Endothelial cell of umbilical vein (primary cell): ENCODE data around the gene POLR2L. TPM values are rescaled to one million over a fixed set of nuclear protein-coding genes. Genes with fewer than 3 reads are reported as not detected.
A peak's percentile ranks its signal among the peaks of the same experiment; 100 is the strongest.

Source experiments
- BruUV-seq: library from RNA; stranded (reverse); fragments of 400-500 nt; replicated peaks from 2 replicates; lab custom pipeline; 2021; lab: Mats Ljungman, UMichigan
- CTCF ChIA-PET: fragments of 300-600, 350-600 bp; sonication (Branson Sonifier 250); formaldehyde crosslinking; loops from one replicate; lab custom pipeline; 2021; ENCODE audit warnings: antibody characterized with exemption, inconsistent platforms; lab: Charles Lee
- POLR2A ChIA-PET: fragments of 300-600, 350-600 bp; sonication (Branson Sonifier 250); formaldehyde crosslinking; loops from one replicate; lab custom pipeline; 2021; ENCODE audit warnings: antibody characterized with exemption, inconsistent platforms; lab: Charles Lee
- DNase-seq: peaks from one replicate; pipeline ENCODE4 v3.0.0-alpha.2; 2011; ENCODE audit warnings: low read depth, low spot score
- FAIRE-seq: peaks from 2 replicates; lab custom pipeline; 2011; peaks lifted over from hg19 to GRCh38; lab: Jason Lieb, UNC
- H2AFZ ChIP-seq: 2 replicates; pipeline ENCODE4 v1.6.0; 2012; ENCODE audit warnings: low read depth, low read length, control low read depth, inconsistent platforms
- H3K27ac ChIP-seq: 2 replicates; pipeline ENCODE4 v1.5.1; 2011; ENCODE audit warnings: low read depth, mild to moderate bottlenecking, control low read depth, low read length, moderate library complexity; ENCODE audit not compliant: insufficient read depth
- H3K27me3 ChIP-seq, 2 experiments: 2 replicates each; pipeline versions ENCODE4 v1.6.0 to v1.6.1; 2011; ENCODE audit warnings: low read length in 2 of 2, mixed read lengths in 1 of 2; ENCODE audit not compliant: control insufficient read depth in 2 of 2, insufficient read depth in 2 of 2
- H3K36me3 ChIP-seq, 2 experiments: 2 replicates in 1 of 2; 3 replicates in 1 of 2; pipeline ENCODE4 v1.5.1; 2011; ENCODE audit warnings: low read length in 2 of 2, mild to moderate bottlenecking in 1 of 2, moderate library complexity in 1 of 2; ENCODE audit not compliant: control insufficient read depth in 2 of 2, insufficient read depth in 2 of 2; ENCODE audit errors: extremely low read depth in 1 of 2
- H3K4me1 ChIP-seq: 3 replicates; pipeline ENCODE4 v1.5.1; 2011; ENCODE audit warnings: mild to moderate bottlenecking, low read length; ENCODE audit not compliant: control insufficient read depth, insufficient read depth; ENCODE audit errors: extremely low read depth
- H3K4me2 ChIP-seq: 2 replicates; pipeline ENCODE4 v1.6.1; 2011; ENCODE audit warnings: low read length, control low read depth, mixed read lengths; ENCODE audit not compliant: insufficient read depth
- H3K4me3 ChIP-seq, 3 experiments: fragments of 200-600 bp in 1 of 3; sonication (generic), shearing (Covaris generic) in 1 of 3; replicated peaks in 1 of 3; 2 replicates each; pipeline ENCODE4 v1.5.1; 2011 to 2016; ENCODE audit warnings: control low read depth in 3 of 3, low read length in 3 of 3, mild to moderate bottlenecking in 2 of 3, inconsistent platforms in 1 of 3, low read depth in 1 of 3, moderate library complexity in 1 of 3; ENCODE audit not compliant: insufficient read depth in 1 of 3
- H3K79me2 ChIP-seq: 2 replicates; pipeline ENCODE4 v1.6.0; 2012; ENCODE audit warnings: low read length, inconsistent platforms; ENCODE audit not compliant: control insufficient read depth, insufficient read depth
- H3K9ac ChIP-seq: replicated peaks from 2 replicates; pipeline ENCODE3; 2011; ENCODE audit warnings: low read length, control low read depth; ENCODE audit not compliant: insufficient read depth; ENCODE audit errors: extremely low read depth
- H3K9me1 ChIP-seq: replicated peaks from 3 replicates; pipeline ENCODE4 v1.6.0; 2011; ENCODE audit warnings: mild to moderate bottlenecking, low read length; ENCODE audit not compliant: control insufficient read depth, insufficient read depth; ENCODE audit errors: extremely low read depth
- H3K9me3 ChIP-seq: replicated peaks from 2 replicates; pipeline ENCODE4 v1.5.1; 2012; ENCODE audit warnings: low read length, inconsistent platforms; ENCODE audit not compliant: control insufficient read depth, insufficient read depth
- H4K20me1 ChIP-seq: replicated peaks from 2 replicates; pipeline ENCODE3; 2011; ENCODE audit warnings: mild to moderate bottlenecking, low read length; ENCODE audit not compliant: control insufficient read depth, insufficient read depth; ENCODE audit errors: extremely low read depth
- CTCF ChIP-seq, 2 donors: IDR thresholded peaks; 1 replicate in 1 of 2; 2 replicates in 1 of 2; pipeline ENCODE4 v1.5.1; 2011; ENCODE audit warnings: low read length in 2 of 2, mild to moderate bottlenecking in 2 of 2, moderate library complexity in 2 of 2, control low read depth in 1 of 2, inconsistent platforms in 1 of 2, low read depth in 1 of 2; ENCODE audit not compliant: insufficient read depth in 1 of 2; ENCODE audit errors: extremely low read depth in 1 of 2
- POLR2A ChIP-seq: IDR thresholded peaks from 2 replicates; pipeline ENCODE4 v1.6.1; 2012; ENCODE audit warnings: low read depth, mild to moderate bottlenecking, control low read depth, low read length
- POLR2AphosphoS5 ChIP-seq: IDR thresholded peaks from 2 replicates; pipeline ENCODE4 v1.6.1; 2012; ENCODE audit warnings: low read depth, mild to moderate bottlenecking, control low read depth, low read length, moderate library complexity; ENCODE audit not compliant: insufficient read depth
- dilution Hi-C: fragments of 300-500 bp; cut with MboI; formaldehyde crosslinking; loops from one replicate; pipeline ENCODE4 v1.15.0; 2019; ENCODE audit warnings: low sequenced_read_pairs; ENCODE audit not compliant: extremely low pct_ligation_motif_present
- intact Hi-C: fragments of 100-400 bp; cut with micrococcal nuclease; formaldehyde crosslinking; loops from one replicate; pipeline ENCODE4 v1.10.0; 2022
- polyA plus RNA-seq, 4 experiments: library from polyadenylated mRNA; depleted of rRNA in 3 of 4; stranded (reverse) in 3 of 4; unstranded in 1 of 4; fragments of >200 nt; gene quantifications; 2 replicates each; pipeline versions ENCODE4 v1.2.1 to v1.2.3, GENCODE V29; 2011 to 2012; ENCODE audit warnings: missing spikeins in 1 of 4
- total RNA-seq: library from RNA; stranded (reverse); gene quantifications from 2 replicates; pipeline ENCODE4 v1.2.3, GENCODE V29; 2021

Gene POLR2L
- total and polyA plus RNA-seq, 2 donors (not counting 3 experiments of a cell fraction or from before 2014, with no cell fraction given): 146 to 259 TPM

- H3K27me3 ChIP-seq: no peaks in the 10 kb centered on the region
- peaks cover 20% of the 10 kb centered on the region for H3K79me2 ChIP-seq
- peaks cover 29% of the 10 kb centered on the region for H3K4me1 ChIP-seq
- DNase-seq (no peak), FAIRE-seq (peak; percentile 50)
- H3K36me3 ChIP-seq: no peaks in the 10 kb centered on the region
- no peak overlapping the region for H3K27ac ChIP-seq
- no peak overlapping the region for H2AFZ ChIP-seq
- intact Hi-C loops: loop anchor here (5.0 kb wide), 1 partner anchor 131 kb away; no protein-coding TSS in a partner anchor
- H3K4me2 ChIP-seq: no peak overlapping the region
- CTCF ChIA-PET: interaction anchor here (1.2 to 3.3 kb wide), 4 partner anchors 10 to 205 kb away, joined by 3 to 46 read pairs (median 10); no protein-coding TSS in a partner anchor
- H3K9me3 ChIP-seq: no peaks in the 10 kb centered on the region
- H3K9me1 ChIP-seq: no peaks in the 10 kb centered on the region
- BruUV-seq: no TSS peak
- no peak overlapping the region for H3K9ac ChIP-seq
- no peak for TF ChIP-seq CTCF (IDR thresholded peaks at IDR 0.05; ENCODE audit: extremely low read depth in 1 of 2, insufficient read depth in 1 of 2, low read depth in 1 of 2, low read length in 2 of 2)
- H4K20me1 ChIP-seq: no peaks in the 10 kb centered on the region
- dilution Hi-C loops: no loop called here
- no peak overlapping the region for H3K4me3 ChIP-seq
- POLR2A ChIA-PET: no interaction called here
Measured at GRCh38 chr11:846496-847098, 4.3 kb upstream of the POLR2L start.

GRCh38 chr11:845872-846495, 3.7 kb upstream of the POLR2L start:
- Histone ChIP-seq H3K79me2 (peaks cover 26% of the 10 kb centered on the region), H3K27me3 (no peaks in the 10 kb centered on the region), H3K9me1 (no peaks in the 10 kb centered on the region), H3K4me3 (no peak overlapping the region), H2AFZ (no peak overlapping the region), H3K4me2 (no peak overlapping the region), H3K9ac (no peak overlapping the region), H4K20me1 (no peaks in the 10 kb centered on the region), H3K36me3 (peaks cover 0 to under 1% of the 10 kb centered on the region in 2 experiments), H3K27ac (peak overlapping the region; percentile 83), H3K4me1 (peaks cover 33% of the 10 kb centered on the region), H3K9me3 (no peaks in the 10 kb centered on the region)
- ChIA-PET POLR2A (no interaction called here), CTCF (interaction anchor here (1.2 to 3.3 kb wide), 2 partner anchors 12 to 52 kb away, joined by 3 to 19 read pairs; partner anchors contain the start of gene CD151)
- BruUV-seq: no TSS peak
- dilution Hi-C loops: no loop called here
- FAIRE-seq (no peak), DNase-seq (peak; percentile 46)
- intact Hi-C loops: loop anchor here (2.0 to 5.0 kb wide), 2 partner anchors 65 to 131 kb away; partner anchors contain the start of gene CHID1
- no peak for TF ChIP-seq POLR2A
- TF ChIP-seq POLR2AphosphoS5: peak; percentile 40
